NB4 (cell line): Measurements from ENCODE around the gene TAS2R7.

Experiments
- TF ChIP-seq, protein P1 (sequence below): IDR thresholded peaks from one replicate; pipeline ENCODE4 v1.5.1; 2012; ENCODE audit warnings: low read depth, low read length
- TF ChIP-seq, protein P2 (sequence below): IDR thresholded peaks from 2 replicates; pipeline ENCODE4 v1.6.1; 2011; ENCODE audit warnings: low read depth, low read length

DNA sequence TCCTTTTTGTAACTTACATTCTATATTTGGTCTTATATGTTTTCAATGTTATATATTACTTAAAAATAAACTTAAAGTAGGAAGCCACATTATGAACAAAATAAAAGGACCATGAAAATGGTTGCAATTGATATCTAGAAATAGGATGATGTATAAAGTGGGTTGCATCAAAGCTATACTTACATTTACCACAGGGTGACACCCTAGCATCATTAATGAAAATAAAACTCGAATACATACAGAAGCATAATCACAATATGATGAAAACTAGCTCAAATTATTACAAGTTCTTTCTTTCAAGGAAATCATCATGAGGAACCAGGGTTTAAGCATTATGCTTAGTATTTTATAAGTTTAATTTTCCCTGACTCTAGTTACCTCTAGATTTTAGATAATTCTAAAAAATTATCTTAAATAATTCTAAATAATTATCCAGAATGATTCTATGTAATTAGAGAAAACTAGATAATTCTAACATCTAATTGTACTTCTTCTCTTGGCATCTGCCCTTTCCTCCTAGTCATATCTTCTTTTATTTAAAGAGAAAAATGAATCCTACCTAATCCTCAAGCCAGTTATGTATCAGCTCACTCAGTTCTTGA lies 31.2 kb downstream of the TAS2R7 start:
- TF ChIP-seq, protein P1, sequence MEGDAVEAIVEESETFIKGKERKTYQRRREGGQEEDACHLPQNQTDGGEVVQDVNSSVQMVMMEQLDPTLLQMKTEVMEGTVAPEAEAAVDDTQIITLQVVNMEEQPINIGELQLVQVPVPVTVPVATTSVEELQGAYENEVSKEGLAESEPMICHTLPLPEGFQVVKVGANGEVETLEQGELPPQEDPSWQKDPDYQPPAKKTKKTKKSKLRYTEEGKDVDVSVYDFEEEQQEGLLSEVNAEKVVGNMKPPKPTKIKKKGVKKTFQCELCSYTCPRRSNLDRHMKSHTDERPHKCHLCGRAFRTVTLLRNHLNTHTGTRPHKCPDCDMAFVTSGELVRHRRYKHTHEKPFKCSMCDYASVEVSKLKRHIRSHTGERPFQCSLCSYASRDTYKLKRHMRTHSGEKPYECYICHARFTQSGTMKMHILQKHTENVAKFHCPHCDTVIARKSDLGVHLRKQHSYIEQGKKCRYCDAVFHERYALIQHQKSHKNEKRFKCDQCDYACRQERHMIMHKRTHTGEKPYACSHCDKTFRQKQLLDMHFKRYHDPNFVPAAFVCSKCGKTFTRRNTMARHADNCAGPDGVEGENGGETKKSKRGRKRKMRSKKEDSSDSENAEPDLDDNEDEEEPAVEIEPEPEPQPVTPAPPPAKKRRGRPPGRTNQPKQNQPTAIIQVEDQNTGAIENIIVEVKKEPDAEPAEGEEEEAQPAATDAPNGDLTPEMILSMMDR: no peak
- TF ChIP-seq, protein P2, sequence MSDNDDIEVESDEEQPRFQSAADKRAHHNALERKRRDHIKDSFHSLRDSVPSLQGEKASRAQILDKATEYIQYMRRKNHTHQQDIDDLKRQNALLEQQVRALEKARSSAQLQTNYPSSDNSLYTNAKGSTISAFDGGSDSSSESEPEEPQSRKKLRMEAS: no peak
